Neural cell (in vitro differentiated cells): ENCODE measurements around the gene APOE. TPM values are rescaled to one million over a fixed set of nuclear protein-coding genes. Genes with fewer than 3 reads are reported as not detected.

Experiments used
- H2AFZ ChIP-seq: fragments of 200-600, 300-800 bp; sonication (generic), shearing (Covaris generic); 2 replicates; pipeline ENCODE4 v1.6.0; 2014; ENCODE audit warnings: low read depth, mild to moderate bottlenecking, antibody characterized with exemption, low read length, moderate library complexity
- H3F3A ChIP-seq: fragments of 200-600 bp; shearing (Covaris generic); 2 replicates; pipeline ENCODE4 v1.6.1; 2016; ENCODE audit warnings: mild to moderate bottlenecking, moderate library complexity, mixed read lengths, antibody characterized with exemption, low read length; ENCODE audit not compliant: insufficient read depth, poor library complexity, severe bottlenecking
- H3K27ac ChIP-seq: fragments of 200-600, 300-800 bp; sonication (generic), shearing (Covaris generic); 2 replicates; pipeline ENCODE4 v1.5.1; 2014; ENCODE audit warnings: mild to moderate bottlenecking, low read length, moderate library complexity
- H3K27me3 ChIP-seq: fragments of 300-800, 200-600 bp; sonication (generic), shearing (Covaris generic); 2 replicates; pipeline ENCODE4 v1.6.0; 2014; ENCODE audit warnings: mild to moderate bottlenecking, low read depth, low read length, moderate library complexity; ENCODE audit not compliant: insufficient read depth
- H3K36me3 ChIP-seq: fragments of 300-800, 200-600 bp; sonication (generic), shearing (Covaris generic); 2 replicates; pipeline ENCODE4 v1.5.1; 2014; ENCODE audit warnings: mild to moderate bottlenecking, antibody characterized with exemption, low read length, moderate library complexity; ENCODE audit not compliant: insufficient read depth
- H3K4me2 ChIP-seq: fragments of 300-800, 200-600 bp; sonication (generic), shearing (Covaris generic); 2 replicates; pipeline ENCODE4 v1.6.0; 2014; ENCODE audit warnings: mild to moderate bottlenecking, low read length
- H3K4me3 ChIP-seq: fragments of 300-800, 200-600 bp; sonication (generic), shearing (Covaris generic); 2 replicates; pipeline ENCODE4 v1.5.1; 2014; ENCODE audit warnings: mild to moderate bottlenecking, low read length, moderate library complexity
- H3K79me2 ChIP-seq: fragments of 200-600 bp; shearing (Covaris generic); replicated peaks from 2 replicates; pipeline ENCODE4 v1.6.0; 2014; ENCODE audit warnings: mild to moderate bottlenecking, low read length, moderate library complexity; ENCODE audit not compliant: insufficient read depth
- H3K9ac ChIP-seq: fragments of 300-800, 200-600 bp; sonication (generic), shearing (Covaris generic); 2 replicates; pipeline ENCODE4 v1.6.1; 2016; ENCODE audit warnings: mild to moderate bottlenecking, low read length, mixed read lengths
- H3K9me2 ChIP-seq: fragments of 200-600 bp; shearing (Covaris generic); 2 replicates; pipeline ENCODE4 v1.6.1; 2016; ENCODE audit warnings: mild to moderate bottlenecking, low read length, mixed read lengths; ENCODE audit not compliant: insufficient read depth
- H3K9me3 ChIP-seq: fragments of 200-600, 300-800 bp; sonication (generic), shearing (Covaris generic); 2 replicates; pipeline ENCODE4 v1.6.1; 2016; ENCODE audit warnings: mild to moderate bottlenecking, mixed run types, low read length, moderate library complexity, mixed read lengths
- H4K20me1 ChIP-seq: fragments of 200-600 bp; shearing (Covaris generic); 2 replicates; pipeline ENCODE4 v1.6.1; 2016; ENCODE audit warnings: mild to moderate bottlenecking, mixed run types; ENCODE audit not compliant: insufficient read depth
- CTCF ChIP-seq: fragments of 450-650 bp; IDR thresholded peaks from 2 replicates; pipeline ENCODE4 v1.5.1; 2014; ENCODE audit warnings: antibody characterized with exemption, mild to moderate bottlenecking, moderate library complexity; ENCODE audit not compliant: poor library complexity, severe bottlenecking
- EP300 ChIP-seq: fragments of 450-650 bp; conservative IDR thresholded peaks from 2 replicates; pipeline ENCODE4 v1.6.1; 2014; ENCODE audit warnings: antibody characterized with exemption, mild to moderate bottlenecking, moderate library complexity; ENCODE audit not compliant: poor library complexity, severe bottlenecking
- EZH2 ChIP-seq: fragments of 200-600, 300-800 bp; shearing (Covaris generic), sonication (generic); IDR thresholded peaks from 2 replicates; pipeline ENCODE4 v1.6.1; 2014; ENCODE audit warnings: antibody characterized with exemption, low read length, borderline replicate concordance, mild to moderate bottlenecking; ENCODE audit not compliant: insufficient read depth, poor library complexity, severe bottlenecking
- MXI1 ChIP-seq: fragments of 450-650 bp; conservative IDR thresholded peaks from 2 replicates; pipeline ENCODE4 v1.6.1; 2014; ENCODE audit warnings: antibody characterized with exemption, mild to moderate bottlenecking; ENCODE audit not compliant: poor library complexity, severe bottlenecking
- POLR2AphosphoS5 ChIP-seq: IDR thresholded peaks from 2 replicates; pipeline ENCODE4 v1.6.1; 2012
- RAD21 ChIP-seq: fragments of 450-650 bp; conservative IDR thresholded peaks from 2 replicates; pipeline ENCODE4 v1.6.1; 2014; ENCODE audit warnings: antibody characterized with exemption, mild to moderate bottlenecking, moderate library complexity
- REST ChIP-seq: IDR thresholded peaks from 2 replicates; pipeline ENCODE4 v1.6.1; 2012; ENCODE audit warnings: borderline replicate concordance
- SMC3 ChIP-seq: fragments of 450-650 bp; conservative IDR thresholded peaks from 2 replicates; pipeline ENCODE4 v1.6.1; 2014; ENCODE audit warnings: antibody characterized with exemption, mild to moderate bottlenecking, moderate library complexity; ENCODE audit not compliant: poor library complexity
- TAF1 ChIP-seq: IDR thresholded peaks from 2 replicates; pipeline ENCODE4 v1.6.1; 2012; ENCODE audit warnings: low read depth
- polyA plus RNA-seq: library from polyadenylated mRNA; depleted of rRNA; stranded (reverse); fragments of >200 nt; gene quantifications from 2 replicates; pipeline ENCODE4 v1.2.3, GENCODE V29; 2014

Gene APOE
- polyA plus RNA-seq, 1 donor from 2014 or later: 8.7 TPM

- no peak overlapping the region for H3K9ac ChIP-seq
- H2AFZ ChIP-seq: no peak overlapping the region
- H3K36me3 ChIP-seq: no peaks in the 10 kb centered on the region
- H3K9me2 ChIP-seq: no peaks in the 10 kb centered on the region
- H3F3A ChIP-seq: no peaks in the 10 kb centered on the region
- no peak overlapping the region for H3K4me3 ChIP-seq
- H3K27me3 ChIP-seq: no peaks in the 10 kb centered on the region
- H4K20me1 ChIP-seq: no peaks in the 10 kb centered on the region
- no peaks in the 10 kb centered on the region for H3K79me2 ChIP-seq
- TF ChIP-seq MXI1 (no peak), EZH2 (no peak), EP300 (no peak), POLR2AphosphoS5 (no peak), SMC3 (no peak), CTCF (no peak), TAF1 (no peak), RAD21 (no peak), REST (no peak)
- no peaks in the 10 kb centered on the region for H3K9me3 ChIP-seq
- no peak overlapping the region for H3K27ac ChIP-seq
- no peak overlapping the region for H3K4me2 ChIP-seq
These were observed 29.7 kb upstream of the APOE start for GRCh38 chr19:44875666-44876451.

- Histone ChIP-seq H3K36me3 (no peaks in the 10 kb centered on the region), H3K27ac (no peak overlapping the region), H4K20me1 (no peaks in the 10 kb centered on the region), H2AFZ (no peak overlapping the region), H3K9me2 (no peaks in the 10 kb centered on the region), H3F3A (no peaks in the 10 kb centered on the region), H3K4me3 (no peak overlapping the region), H3K9ac (no peak overlapping the region), H3K79me2 (no peaks in the 10 kb centered on the region), H3K27me3 (no peaks in the 10 kb centered on the region), H3K9me3 (no peaks in the 10 kb centered on the region), H3K4me2 (no peak overlapping the region)
- TF ChIP-seq MXI1: no peak
- no peak for TF ChIP-seq REST
These were observed 28.6 kb upstream of the APOE start for GRCh38 chr19:44876930-44877535.
